Upper lobe of right lung (tissue), 1 donor: ENCODE data around the gene MAST1. TPM values are rescaled to one million over a fixed set of nuclear protein-coding genes. Genes with fewer than 3 reads are reported as not detected.
"Not testable (repeated sequence)": the region's sequence is repeated elsewhere in the genome, so short reads cannot be mapped to it uniquely, and the experiment has no call there.

Experiments
- ATAC-seq: fragments of 200-7000 bp; cut with Tn5 transposase; one replicate; pipeline ENCODE4 v1.9.1; 2020; ENCODE audit warnings: mild to moderate bottlenecking, moderate library complexity
- DNase-seq: peaks from one replicate; pipeline ENCODE4 v3.0.0-alpha.2; 2020
- H3K27ac ChIP-seq: fragments of 200-600 bp; one replicate; pipeline ENCODE4 v1.8.0; 2022
- H3K27me3 ChIP-seq: fragments of 200-600 bp; one replicate; pipeline ENCODE4 v1.8.0; 2022; ENCODE audit warnings: mild to moderate bottlenecking
- H3K36me3 ChIP-seq: fragments of 200-600 bp; one replicate; pipeline ENCODE4 v1.8.0; 2022
- H3K4me1 ChIP-seq: fragments of 200-600 bp; one replicate; pipeline ENCODE4 v1.8.0; 2022
- H3K4me3 ChIP-seq: fragments of 200-600 bp; one replicate; pipeline ENCODE4 v1.8.0; 2022; ENCODE audit warnings: mild to moderate bottlenecking
- H3K9me3 ChIP-seq: fragments of 200-600 bp; one replicate; pipeline ENCODE4 v1.8.0; 2022
- CTCF ChIP-seq: fragments of 200-600 bp; IDR thresholded peaks from one replicate; pipeline ENCODE4 v1.8.0; 2022; ENCODE audit warnings: antibody characterized with exemption
- intact Hi-C: fragments of 100-400 bp; cut with DNase I; formaldehyde crosslinking; loops from one replicate; pipeline ENCODE4 v1.11.0; 2022
- total RNA-seq: library from RNA; stranded (reverse); fragmentation: NEBNext Ultra II Directional; extraction: Animal tissue kit (Norgen Biotek cat#: 25700); gene quantifications from one replicate; pipeline ENCODE4 v1.2.1, GENCODE V29; 2021
- donor health status: DM: no; HTN: yes; CAD: no; lungs with severe emphysema.

The MAST1 gene
- total RNA-seq, 1 donor from 2014 or later, result not detected

GRCh38 chr19:12886969-12887747, 48.8 kb downstream of the MAST1 start, which contains the start of gene KLF1:
Gene KLF1 (minus strand): TSS chr19:12887201. CDS start chr19:12887140, 61 bp downstream.
- ATAC-seq (no peak), DNase-seq (no peak)
- Histone ChIP-seq H3K36me3 (no peaks in the 10 kb centered on the region), H3K9me3 (no peaks in the 10 kb centered on the region), H3K4me3 (peak within 1 kb of the TSS; percentile 44), H3K27ac (no peak within 1 kb of the TSS), H3K27me3 (peaks cover 12% of the 10 kb centered on the region), H3K4me1 (peaks cover 19% of the 10 kb centered on the region)
- no peak for TF ChIP-seq CTCF
- intact Hi-C loops, result no loop called here

GRCh38 chr19:12888006-12888603, 49.8 kb downstream of the MAST1 start:
- ATAC-seq (no peak), DNase-seq (no peak)
- peaks cover 12% of the 10 kb centered on the region for H3K27me3 ChIP-seq
- H3K36me3 ChIP-seq, result no peaks in the 10 kb centered on the region
- no peaks in the 10 kb centered on the region for H3K9me3 ChIP-seq
- H3K4me1 ChIP-seq, result peaks cover 22% of the 10 kb centered on the region
- no peak for TF ChIP-seq CTCF
- H3K27ac ChIP-seq, result no peak overlapping the region
- no peak overlapping the region for H3K4me3 ChIP-seq
- intact Hi-C loops, result no loop called here

- Histone ChIP-seq H3K27ac (peak overlapping the region; percentile 83), H3K4me1 (peaks cover 18% of the 10 kb centered on the region)
- intact Hi-C loops, H3K27me3 ChIP-seq, DNase-seq, ATAC-seq, H3K4me3 ChIP-seq, H3K36me3 ChIP-seq, H3K9me3 ChIP-seq: not testable (repeated sequence)
Observed at GRCh38 chr19:12890299-12890786, 52.0 kb downstream of the MAST1 start.

- no peak for TF ChIP-seq CTCF
- Histone ChIP-seq H3K27me3 (no peaks in the 10 kb centered on the region), H3K9me3 (no peaks in the 10 kb centered on the region), H3K36me3 (peaks cover 8% of the 10 kb centered on the region), H3K4me1 (peaks cover 14% of the 10 kb centered on the region), H3K4me3 (peak within 1 kb of the TSS; percentile 99), H3K27ac (peak within 1 kb of the TSS; percentile 83)
- ATAC-seq (peak; percentile 97), DNase-seq (peak; percentile 97)
- intact Hi-C loops, result no loop called here
Observed at GRCh38 chr19:12890787-12891552, 52.7 kb downstream of the MAST1 start, which contains the start of gene GCDH. Gene GCDH (plus strand): TSS chr19:12891160. CDS start chr19:12891305, 145 bp downstream.

- TF ChIP-seq CTCF, result no peak
- Histone ChIP-seq H3K4me1 (peaks cover 13% of the 10 kb centered on the region), H3K27ac (peak overlapping the region; percentile 83), H3K36me3 (peaks cover 12% of the 10 kb centered on the region), H3K27me3 (no peaks in the 10 kb centered on the region), H3K9me3 (no peaks in the 10 kb centered on the region), H3K4me3 (peak overlapping the region; percentile 99)
- no peak for DNase-seq
- intact Hi-C loops, result no loop called here
- no peak for ATAC-seq
Observed at GRCh38 chr19:12891553-12892021, 53.3 kb downstream of the MAST1 start.
